HepG2 (cell line): ENCODE data around the gene LDLRAD4. TPM values are rescaled to one million over a fixed set of nuclear protein-coding genes. Genes with fewer than 3 reads are reported as not detected.
A peak's percentile ranks its signal among the peaks of the same experiment; 100 is the strongest.

Experiments
- ARID3A ChIP-seq: IDR thresholded peaks from 2 replicates; pipeline ENCODE4 v1.6.1; 2012; ENCODE audit warnings: low read depth, low read length, improper control_type of control experiment
- ETV5 ChIP-seq: IDR thresholded peaks from 2 replicates; pipeline ENCODE4 v1.6.1; 2018; ENCODE audit warnings: missing biosample characterization, missing genetic modification reagents, inconsistent platforms, borderline replicate concordance
- FOXA3 ChIP-seq: IDR thresholded peaks from 2 replicates; pipeline ENCODE4 v1.6.1; 2016; ENCODE audit warnings: missing genetic modification reagents, missing compliant biosample characterization
- GMEB1 ChIP-seq: sonication (generic); formaldehyde crosslinking; IDR thresholded peaks from 2 replicates; pipeline ENCODE4 v1.5.1; 2020; ENCODE audit warnings: missing genetic modification reagents, mild to moderate bottlenecking, borderline replicate concordance
- GZF1 ChIP-seq: sonication (generic); formaldehyde crosslinking; IDR thresholded peaks from 2 replicates; pipeline ENCODE4 v1.5.1; 2020; ENCODE audit warnings: mild to moderate bottlenecking, missing genetic modification reagents
- HIC2 ChIP-seq: sonication (generic); formaldehyde crosslinking; IDR thresholded peaks from 2 replicates; pipeline ENCODE4 v1.9.0; 2022; ENCODE audit warnings: low read depth, missing genetic modification reagents
- HMG20A ChIP-seq: IDR thresholded peaks from 2 replicates; pipeline ENCODE4 v1.6.1; 2016; ENCODE audit warnings: borderline replicate concordance
- MXD4 ChIP-seq: IDR thresholded peaks from 2 replicates; pipeline ENCODE4 v1.6.1; 2016; ENCODE audit warnings: mild to moderate bottlenecking, missing biosample characterization, missing genetic modification reagents
- MXI1 ChIP-seq: IDR thresholded peaks from 3 replicates; pipeline ENCODE4 v1.6.1; 2012; ENCODE audit warnings: low read depth, low read length, inconsistent platforms, borderline replicate concordance
- POLR2AphosphoS2 ChIP-seq: IDR thresholded peaks from 2 replicates; pipeline ENCODE4 v1.6.1; 2011; ENCODE audit warnings: low read depth, low read length, improper control_type of control experiment
- RFX3 ChIP-seq: IDR thresholded peaks from 2 replicates; pipeline ENCODE4 v1.6.1; 2016; ENCODE audit warnings: missing biosample characterization, missing genetic modification reagents
- RFXANK ChIP-seq: IDR thresholded peaks from 2 replicates; pipeline ENCODE4 v1.6.1; 2016
- SATB2 ChIP-seq: sonication (generic); formaldehyde crosslinking; IDR thresholded peaks from 2 replicates; pipeline ENCODE4 v1.5.0; 2020; ENCODE audit warnings: missing genetic modification reagents
- SIN3A ChIP-seq: IDR thresholded peaks from 2 replicates; pipeline ENCODE4 v1.6.1; 2011; ENCODE audit warnings: low read depth, mild to moderate bottlenecking, control low read depth, low read length, borderline replicate concordance
- SMAD9 ChIP-seq: sonication (generic); formaldehyde crosslinking; IDR thresholded peaks from 2 replicates; pipeline ENCODE4 v1.5.1; 2020; ENCODE audit warnings: mild to moderate bottlenecking, missing genetic modification reagents
- SRY ChIP-seq: sonication (generic); formaldehyde crosslinking; IDR thresholded peaks from 2 replicates; pipeline ENCODE4 v1.8.0; 2022; ENCODE audit warnings: mild to moderate bottlenecking, missing genetic modification reagents
- ZFX ChIP-seq: sonication (generic); formaldehyde crosslinking; IDR thresholded peaks from 2 replicates; pipeline ENCODE4 v1.4.0; 2020; ENCODE audit warnings: mild to moderate bottlenecking, low read depth, missing genetic modification reagents, moderate library complexity
- ZNF160 ChIP-seq: sonication (generic); formaldehyde crosslinking; IDR thresholded peaks from 2 replicates; pipeline ENCODE4 v1.8.0; 2022; ENCODE audit warnings: mild to moderate bottlenecking, inconsistent platforms, missing genetic modification reagents
- ZNF335 ChIP-seq: sonication (generic); formaldehyde crosslinking; IDR thresholded peaks from 2 replicates; pipeline ENCODE4 v1.4.0; 2020; ENCODE audit warnings: missing genetic modification reagents
- ZNF549 ChIP-seq: sonication (generic); formaldehyde crosslinking; IDR thresholded peaks from 2 replicates; pipeline ENCODE4 v1.5.0; 2020; ENCODE audit warnings: missing genetic modification reagents
- ZNF780A ChIP-seq: sonication (generic); formaldehyde crosslinking; IDR thresholded peaks from 2 replicates; pipeline ENCODE4 v1.8.0; 2022; ENCODE audit warnings: mild to moderate bottlenecking, missing genetic modification reagents, moderate library complexity
- ZSCAN9 ChIP-seq: IDR thresholded peaks from 2 replicates; pipeline ENCODE4 v1.6.1; 2016; ENCODE audit warnings: borderline replicate concordance
- polyA plus RNA-seq, 8 experiments: library from polyadenylated mRNA; depleted of rRNA in 3 of 8; stranded (reverse) in 7 of 8; unstranded in 1 of 8; fragments of >200 nt; fragmentation: Illumina TruSeq in 4 of 8; extraction: Trizol in 4 of 8; gene quantifications; 2 replicates each; pipeline versions ENCODE4 v1.2.1 to v1.2.3, GENCODE V29; 2011 to 2016; ENCODE audit warnings: low read depth in 4 of 8, missing spikeins in 1 of 8, mixed read lengths in 1 of 8; ENCODE audit not compliant: insufficient read depth in 1 of 8
- total RNA-seq, 5 experiments: library from RNA; depleted of rRNA; stranded (reverse); fragments of >200 nt; fragmentation: Illumina TruSeq; extraction: Trizol; gene quantifications; 2 replicates each; pipeline ENCODE4 v1.2.3, GENCODE V29; 2016; ENCODE audit warnings: low read depth in 1 of 5
- TF ChIP-seq, protein P1 (sequence below): sonication (generic); formaldehyde crosslinking; IDR thresholded peaks from 2 replicates; pipeline ENCODE4 v1.5.1; 2020; ENCODE audit warnings: missing genetic modification reagents, mild to moderate bottlenecking, borderline replicate concordance
- TF ChIP-seq, protein P2 (sequence below): sonication (generic); formaldehyde crosslinking; IDR thresholded peaks from 2 replicates; pipeline ENCODE4 v1.4.0; 2020; ENCODE audit warnings: mild to moderate bottlenecking, low read depth, missing genetic modification reagents

The LDLRAD4 gene
- total and polyA plus RNA-seq, 2 of the 13 experiments (the other 11 are each of a cell fraction or from before 2014, with no cell fraction given): 13.6 to 20.9 TPM

DNA sequence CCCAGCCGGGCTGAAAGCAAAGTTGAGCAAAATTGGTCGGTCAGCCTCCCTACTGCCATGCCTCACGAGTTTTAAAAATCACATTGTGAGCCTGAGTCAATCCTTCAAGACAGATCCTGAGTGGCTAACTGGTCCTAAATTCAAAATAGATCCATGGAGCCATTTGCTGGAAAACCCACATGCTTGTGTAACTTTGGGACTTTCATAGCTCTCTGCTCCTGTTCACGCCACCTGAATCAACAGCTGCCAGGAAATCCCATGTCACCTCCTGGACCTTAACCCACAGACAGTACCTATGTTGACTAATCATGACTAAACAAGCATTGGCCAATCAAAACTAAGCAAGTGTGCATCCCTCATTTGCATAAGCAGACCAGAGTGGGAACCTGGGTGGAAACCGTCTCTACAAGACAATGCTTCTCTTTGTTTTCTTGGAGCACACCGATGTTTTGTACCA lies 42.8 kb upstream of the LDLRAD4 start (continued):
- TF ChIP-seq ARID3A (peak; percentile 64; the same call in 1 of the 2 replicates), SATB2 (no peak), ZSCAN9 (CRISPR knock-in tag) (peak; percentile 51; the same call in 1 of the 2 replicates), SRY (no peak), SMAD9 (CRISPR knock-in tag) (no peak), ZFX (CRISPR knock-in tag) (peak; percentile 31; the same call in 1 of the 2 replicates), GZF1 (no peak), ETV5 (peak; percentile 80; the same call in 1 of the 2 replicates), HMG20A (CRISPR knock-in tag) (peak; percentile 67; the same call in 1 of the 2 replicates), MXI1 (peak; percentile 80; the same call in 1 of the 3 replicates), RFX3 (CRISPR knock-in tag) (no peak), ZNF160 (CRISPR knock-in tag) (no peak), POLR2AphosphoS2 (no peak), RFXANK (no peak), HIC2 (no peak), ZNF549 (CRISPR knock-in tag) (no peak), ZNF335 (CRISPR knock-in tag) (no peak), MXD4 (CRISPR knock-in tag) (0 out of 2 replicates have a peak, but pooled peaks have one; percentile 48), GMEB1 (CRISPR knock-in tag) (peak; percentile 53), SIN3A (peak; percentile 36; the same call in 1 of the 2 replicates), ZNF780A (CRISPR knock-in tag) (no peak), FOXA3 (peak; percentile 96)
- TF ChIP-seq, protein P1, sequence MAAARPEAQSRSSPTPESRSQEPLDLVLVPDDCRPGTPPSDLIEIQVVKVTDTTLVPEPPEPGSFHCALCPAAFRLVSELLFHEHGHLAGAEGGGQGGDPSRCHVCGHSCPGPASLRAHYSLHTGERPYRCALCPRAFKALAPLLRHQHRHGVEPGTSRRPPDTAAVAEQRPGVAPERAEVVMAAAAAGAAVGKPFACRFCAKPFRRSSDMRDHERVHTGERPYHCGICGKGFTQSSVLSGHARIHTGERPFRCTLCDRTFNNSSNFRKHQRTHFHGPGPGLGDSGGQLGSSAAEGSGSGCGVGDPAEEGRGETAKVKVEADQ (CRISPR knock-in tag): peak; percentile 66; the same call in 1 of the 2 replicates
- TF ChIP-seq, protein P2, sequence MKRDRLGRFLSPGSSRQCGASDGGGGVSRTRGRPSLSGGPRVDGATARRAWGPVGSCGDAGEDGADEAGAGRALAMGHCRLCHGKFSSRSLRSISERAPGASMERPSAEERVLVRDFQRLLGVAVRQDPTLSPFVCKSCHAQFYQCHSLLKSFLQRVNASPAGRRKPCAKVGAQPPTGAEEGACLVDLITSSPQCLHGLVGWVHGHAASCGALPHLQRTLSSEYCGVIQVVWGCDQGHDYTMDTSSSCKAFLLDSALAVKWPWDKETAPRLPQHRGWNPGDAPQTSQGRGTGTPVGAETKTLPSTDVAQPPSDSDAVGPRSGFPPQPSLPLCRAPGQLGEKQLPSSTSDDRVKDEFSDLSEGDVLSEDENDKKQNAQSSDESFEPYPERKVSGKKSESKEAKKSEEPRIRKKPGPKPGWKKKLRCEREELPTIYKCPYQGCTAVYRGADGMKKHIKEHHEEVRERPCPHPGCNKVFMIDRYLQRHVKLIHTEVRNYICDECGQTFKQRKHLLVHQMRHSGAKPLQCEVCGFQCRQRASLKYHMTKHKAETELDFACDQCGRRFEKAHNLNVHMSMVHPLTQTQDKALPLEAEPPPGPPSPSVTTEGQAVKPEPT (CRISPR knock-in tag): no peak; the same call in 1 of the 2 replicates
